ENCODE measurements around the gene CLEC7A.
A peak's percentile ranks its signal among the peaks of the same experiment; 100 is the strongest.

DNA sequence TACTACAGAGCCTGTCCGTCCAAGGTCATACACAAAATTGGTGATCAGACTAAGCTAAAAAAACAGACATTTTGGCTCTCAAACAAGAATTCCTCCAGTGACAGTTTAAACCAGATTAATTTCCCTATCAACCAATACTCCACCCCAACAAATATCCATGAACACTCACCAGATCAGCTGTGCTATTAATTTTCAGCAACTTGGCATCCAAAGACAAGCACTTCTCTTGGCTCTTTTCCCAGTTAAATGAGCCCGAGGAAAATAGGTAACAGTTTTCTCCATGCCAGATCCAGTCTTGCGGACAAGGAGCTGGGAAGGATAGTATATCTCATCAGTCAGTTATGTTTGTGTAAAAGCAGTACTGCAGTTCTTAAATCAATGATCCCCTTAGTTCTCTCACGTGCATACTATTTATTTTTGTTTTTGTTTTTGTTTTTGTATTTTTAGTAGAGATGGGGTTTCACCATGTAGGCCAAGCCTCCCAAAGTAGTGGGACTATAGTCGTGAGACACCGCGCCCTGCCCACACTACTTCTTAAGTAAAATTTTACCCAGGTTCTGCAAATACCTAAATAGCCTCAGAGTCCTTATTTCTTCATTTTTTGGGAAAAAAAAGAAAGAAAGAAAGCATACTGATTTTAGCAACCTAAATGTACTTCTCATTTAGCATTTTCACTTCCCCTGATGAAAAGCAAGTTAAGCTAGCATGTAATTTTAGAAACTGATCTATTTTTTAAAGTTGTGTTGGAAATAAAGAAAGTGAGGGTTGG lies 30.8 kb upstream of the CLEC7A start:
- TF ChIP-seq POLR2AphosphoS5 (IDR thresholded peaks at IDR 0.05; ENCODE audit: low read depth, low read length) (no peak), PAX5 (IDR thresholded peaks at IDR 0.05; ENCODE audit: insufficient read depth, low read length, severe bottlenecking) (no peak), POLR2A (IDR thresholded peaks at IDR 0.05; ENCODE audit: low read depth, low read length) (no peak), SPI1 (IDR thresholded peaks at IDR 0.05; ENCODE audit: low read depth, low read length) (peak; percentile 23; the same call in 1 of the 2 replicates), TAF1 (IDR thresholded peaks at IDR 0.05; ENCODE audit: low read depth, low read length) (no peak)

Data from GM12891 (cell line).